Parathyroid adenoma (tissue), 2 donors: ENCODE results near the gene IL27RA.

Experiments used
- H2AFZ ChIP-seq: fragments of 300-600 bp; sonication (generic); one replicate; pipeline ENCODE4 v1.7.0; 2017; ENCODE audit warnings: antibody characterized with exemption, mild to moderate bottlenecking
- H3K27ac ChIP-seq: fragments of 300-600 bp; sonication (generic); one replicate; pipeline ENCODE4 v1.7.0; 2017
- H3K27me3 ChIP-seq: fragments of 300-600 bp; sonication (generic); one replicate; pipeline ENCODE4 v1.7.0; 2017; ENCODE audit warnings: low read length; ENCODE audit not compliant: control insufficient read depth, insufficient read depth
- H3K36me3 ChIP-seq: fragments of 300-600 bp; sonication (generic); one replicate; pipeline ENCODE4 v1.7.0; 2017; ENCODE audit warnings: low read length; ENCODE audit not compliant: control insufficient read depth, insufficient read depth
- H3K4me1 ChIP-seq: fragments of 300-600 bp; sonication (generic); one replicate; pipeline ENCODE4 v1.7.0; 2017; ENCODE audit warnings: control low read depth
- H3K4me2 ChIP-seq: fragments of 300-600 bp; sonication (generic); one replicate; pipeline ENCODE4 v1.7.0; 2017; ENCODE audit warnings: low read length
- H3K4me3 ChIP-seq: fragments of 300-600 bp; sonication (generic); one replicate; pipeline ENCODE4 v1.7.0; 2017; ENCODE audit warnings: low read depth, low read length
- H3K79me2 ChIP-seq: fragments of 300-600 bp; sonication (generic); one replicate; pipeline ENCODE4 v1.7.0; 2017; ENCODE audit warnings: control low read depth
- H3K9ac ChIP-seq: fragments of 300-600 bp; sonication (generic); one replicate; pipeline ENCODE4 v1.7.0; 2017; ENCODE audit warnings: mild to moderate bottlenecking
- H3K9me3 ChIP-seq: fragments of 300-600 bp; sonication (generic); one replicate; pipeline ENCODE4 v1.7.0; 2017; ENCODE audit warnings: low read length; ENCODE audit not compliant: control insufficient read depth
- CTCF ChIP-seq: fragments of 300-600 bp; sonication (generic); IDR thresholded peaks from one replicate; pipeline ENCODE4 v1.7.0; 2017; ENCODE audit warnings: antibody characterized with exemption, mild to moderate bottlenecking
- donor health status: primary hyperparathyroidism.

Gene IL27RA

DNA sequence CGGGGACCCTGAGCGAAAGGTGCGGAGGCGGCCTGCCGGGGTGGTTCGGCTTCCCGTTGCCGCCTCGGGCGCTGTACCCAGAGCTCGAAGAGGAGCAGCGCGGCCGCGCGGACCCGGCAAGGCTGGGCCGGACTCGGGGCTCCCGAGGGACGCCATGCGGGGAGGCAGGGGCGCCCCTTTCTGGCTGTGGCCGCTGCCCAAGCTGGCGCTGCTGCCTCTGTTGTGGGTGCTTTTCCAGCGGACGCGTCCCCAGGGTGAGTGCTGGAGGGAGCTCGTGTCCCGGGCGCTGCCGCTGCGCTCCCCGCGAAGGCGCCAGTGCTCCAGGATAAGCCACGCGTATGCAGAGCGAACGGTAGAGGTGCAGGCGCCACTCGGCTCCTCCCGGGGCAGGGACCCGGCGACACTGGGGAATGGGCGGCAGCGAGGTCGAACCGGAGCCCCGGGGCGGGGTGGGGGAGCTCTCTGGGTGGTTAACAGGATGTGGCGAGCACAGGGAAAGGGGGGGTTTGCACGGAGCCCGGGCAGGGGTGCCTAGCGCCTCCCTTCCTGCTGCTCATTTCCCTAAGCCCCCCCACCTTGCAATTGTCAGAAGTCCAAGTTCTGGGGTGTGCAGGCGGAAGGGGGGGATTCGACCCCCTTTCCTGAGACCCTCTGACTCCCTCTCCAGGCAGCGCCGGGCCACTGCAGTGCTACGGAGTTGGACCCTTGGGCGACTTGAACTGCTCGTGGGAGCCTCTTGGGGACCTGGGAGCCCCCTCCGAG is at the start of gene IL27RA:
IL27RA (plus strand) TSS at position 44 of the 762 bp plus-strand sequence; CDS start at position 155, 111 bp downstream.
- peak; percentile 63 for TF ChIP-seq CTCF

GRCh38 chr19:13981988-13982501 is 49.5 kb upstream of the IL27RA start:
- Histone ChIP-seq H3K9ac (no peak overlapping the region), H3K4me2 (no peak overlapping the region), H2AFZ (no peak overlapping the region), H3K9me3 (no peaks in the 10 kb centered on the region), H3K36me3 (no peaks in the 10 kb centered on the region), H3K27ac (peak overlapping the region; percentile 100), H3K4me1 (peaks cover 73% of the 10 kb centered on the region), H3K79me2 (peaks cover 3% of the 10 kb centered on the region), H3K4me3 (no peak overlapping the region), H3K27me3 (no peaks in the 10 kb centered on the region)
- no peak for TF ChIP-seq CTCF

More for the DNA sequence above, at the start of gene IL27RA:
- Histone ChIP-seq H3K4me3 (peak within 1 kb of the TSS; percentile 61), H3K4me1 (no peaks in the 10 kb centered on the region), H3K27me3 (no peaks in the 10 kb centered on the region), H2AFZ (peak within 1 kb of the TSS; percentile 84), H3K9me3 (no peaks in the 10 kb centered on the region), H3K27ac (peak within 1 kb of the TSS; percentile 34), H3K9ac (peak within 1 kb of the TSS; percentile 25), H3K36me3 (no peaks in the 10 kb centered on the region), H3K79me2 (no peaks in the 10 kb centered on the region), H3K4me2 (peak within 1 kb of the TSS; percentile 93)

- H3K27me3 ChIP-seq, result no peaks in the 10 kb centered on the region
- H3K9ac ChIP-seq, result no peak overlapping the region
- H2AFZ ChIP-seq, result no peak overlapping the region
- H3K4me1 ChIP-seq, result peaks cover 80% of the 10 kb centered on the region
- peak overlapping the region; percentile 5 for H3K4me2 ChIP-seq
- H3K4me3 ChIP-seq, result no peak overlapping the region
- no peak for TF ChIP-seq CTCF
- H3K79me2 ChIP-seq, result peaks cover 3% of the 10 kb centered on the region
- H3K27ac ChIP-seq, result peak overlapping the region; percentile 100
- H3K9me3 ChIP-seq, result no peaks in the 10 kb centered on the region
- H3K36me3 ChIP-seq, result no peaks in the 10 kb centered on the region
These were observed 48.8 kb upstream of the IL27RA start for GRCh38 chr19:13982773-13983172.

GRCh38 chr19:13983213-13983889 is 48.2 kb upstream of the IL27RA start:
- Histone ChIP-seq H3K27me3 (no peaks in the 10 kb centered on the region), H3K36me3 (no peaks in the 10 kb centered on the region), H3K4me3 (no peak overlapping the region), H3K27ac (peak overlapping the region; percentile 100), H2AFZ (peak overlapping the region; percentile 51), H3K9ac (peak overlapping the region; percentile 32), H3K79me2 (peaks cover 3% of the 10 kb centered on the region), H3K4me2 (peak overlapping the region; percentile 37), H3K9me3 (no peaks in the 10 kb centered on the region), H3K4me1 (peaks cover 85% of the 10 kb centered on the region)
- no peak for TF ChIP-seq CTCF
